Posterior vena cava (tissue), 2 donors: Measurements from ENCODE around the gene SFI1. TPM values are rescaled to one million over a fixed set of nuclear protein-coding genes. Genes with fewer than 3 reads are reported as not detected.

Experiments
- DNase-seq: peaks from one replicate; pipeline ENCODE4 v3.0.0-alpha.2; 2020; ENCODE audit warnings: low spot score
- intact Hi-C, 2 donors: fragments of 100-400 bp; cut with DNase I; formaldehyde crosslinking; loops; one replicate each; pipeline versions ENCODE4 v1.14.1 to v1.14.2; 2022 to 2023
- total RNA-seq, 2 donors: library from RNA; stranded (reverse); fragmentation: NEBNext Ultra II Directional; extraction: Animal tissue kit (Norgen Biotek cat#: 25700); gene quantifications; one replicate each; pipeline ENCODE4 v1.2.1, GENCODE V29; 2021
- donor health status: DM: yes; HTN: yes; CAD: no.
- donor health status: DM: yes; HTN: yes; CAD: no.

SFI1 gene
- total RNA-seq, 2 donors from 2014 or later, result 20.5 to 22.4 TPM

- DNase-seq, result no peak
- intact Hi-C loops, result no loop called here
Observed at GRCh38 chr22:31607696-31608095, 111.4 kb downstream of the SFI1 start.

- no peak for DNase-seq
- intact Hi-C loops, result no loop called here
Observed at GRCh38 chr22:31609716-31610115, 113.4 kb downstream of the SFI1 start.

DNA sequence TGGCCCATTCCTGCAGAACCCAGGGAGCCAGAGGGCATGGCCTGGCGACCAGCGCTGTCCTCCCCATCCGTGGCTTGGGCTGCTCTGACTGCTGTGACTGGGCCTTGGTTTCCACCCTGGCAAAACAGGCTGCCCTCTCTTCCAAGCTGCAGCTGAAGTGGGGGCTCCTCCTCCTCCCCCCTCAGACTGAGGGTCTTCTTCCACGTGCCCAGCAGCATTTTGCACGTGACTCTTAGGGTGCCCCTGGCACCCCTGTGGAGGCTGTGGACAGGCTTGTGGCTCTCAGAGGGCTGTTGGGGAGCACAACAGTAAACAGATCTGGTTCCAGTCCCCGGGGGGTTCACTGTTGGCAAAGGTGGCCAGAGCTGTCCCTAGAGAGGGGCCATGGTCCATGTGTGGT, 114.3 kb downstream of the SFI1 start:
- no peak for DNase-seq
- intact Hi-C loops, result no loop called here

DNA sequence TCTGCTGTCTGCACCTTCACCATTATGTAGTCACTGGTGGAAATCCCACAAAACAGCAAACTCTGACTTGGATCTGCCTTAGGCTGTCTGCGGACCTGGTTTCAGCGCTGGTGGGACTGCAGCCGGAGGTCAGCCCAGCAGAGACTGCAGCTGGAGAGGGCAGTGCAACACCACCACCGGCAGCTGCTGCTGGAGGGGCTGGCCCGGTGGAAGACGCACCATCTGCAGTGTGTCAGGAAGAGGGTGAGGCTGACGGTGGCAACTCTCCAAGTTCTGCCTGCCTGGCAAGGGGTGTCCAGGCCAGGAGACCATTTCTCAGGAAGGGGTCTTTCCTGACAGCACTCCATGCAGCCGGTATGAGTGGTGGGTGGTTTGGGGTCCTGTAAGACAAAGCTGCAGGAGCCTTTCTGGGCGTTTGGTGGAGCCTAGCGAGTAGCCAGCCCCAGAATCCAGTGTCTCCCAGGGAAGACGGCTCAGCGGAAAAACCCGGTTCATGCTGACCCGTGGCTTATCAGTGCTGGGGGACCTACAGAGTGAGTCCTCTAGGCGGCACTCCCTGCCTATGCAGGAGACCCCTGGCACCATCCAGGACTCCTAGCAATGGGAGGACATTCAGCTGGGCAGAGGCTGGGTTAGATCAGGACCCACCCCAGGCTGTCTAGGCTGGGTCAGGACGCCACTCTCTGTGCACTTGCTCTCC, 114.9 kb downstream of the SFI1 start:
- no peak for DNase-seq
- intact Hi-C loops, result no loop called here

- intact Hi-C loops, result no loop called here
- no peak for DNase-seq
Observed at GRCh38 chr22:31612891-31613285, 116.6 kb downstream of the SFI1 start.

DNA sequence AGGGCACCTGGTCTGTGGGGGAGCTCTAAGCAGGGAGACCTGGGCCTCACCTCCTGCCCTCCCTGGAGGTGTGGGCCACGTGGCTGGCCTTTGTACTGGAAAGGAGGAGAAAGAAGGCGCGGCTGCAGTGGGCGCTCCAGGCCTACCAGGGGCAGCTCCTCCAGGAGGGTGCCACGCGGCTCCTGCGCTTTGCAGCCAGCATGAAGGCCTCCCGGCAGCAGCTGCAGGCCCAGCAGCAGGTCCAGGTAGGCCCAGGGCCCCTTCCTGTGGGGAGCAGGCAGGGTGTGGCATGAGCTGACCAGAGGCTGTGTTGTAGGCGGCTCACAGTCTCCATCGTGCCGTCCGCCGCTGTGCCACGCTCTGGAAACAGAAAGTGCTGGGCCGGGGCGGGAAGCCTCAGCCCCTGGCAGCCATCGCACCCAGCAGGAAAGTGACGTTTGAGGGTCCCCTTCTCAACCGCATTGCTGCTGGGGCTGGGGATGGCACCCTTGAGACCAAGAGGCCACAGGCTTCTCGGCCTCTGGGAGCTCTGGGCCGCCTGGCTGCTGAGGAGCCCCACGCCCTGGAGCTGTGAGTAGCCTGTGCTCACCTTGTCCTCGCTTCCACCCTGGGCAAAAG, 117.1 kb downstream of the SFI1 start:
- DNase-seq, result no peak
- intact Hi-C loops, result no loop called here

GRCh38 chr22:31613904-31614296, 117.6 kb downstream of the SFI1 start:
- intact Hi-C loops, result no loop called here
- no peak for DNase-seq

DNA sequence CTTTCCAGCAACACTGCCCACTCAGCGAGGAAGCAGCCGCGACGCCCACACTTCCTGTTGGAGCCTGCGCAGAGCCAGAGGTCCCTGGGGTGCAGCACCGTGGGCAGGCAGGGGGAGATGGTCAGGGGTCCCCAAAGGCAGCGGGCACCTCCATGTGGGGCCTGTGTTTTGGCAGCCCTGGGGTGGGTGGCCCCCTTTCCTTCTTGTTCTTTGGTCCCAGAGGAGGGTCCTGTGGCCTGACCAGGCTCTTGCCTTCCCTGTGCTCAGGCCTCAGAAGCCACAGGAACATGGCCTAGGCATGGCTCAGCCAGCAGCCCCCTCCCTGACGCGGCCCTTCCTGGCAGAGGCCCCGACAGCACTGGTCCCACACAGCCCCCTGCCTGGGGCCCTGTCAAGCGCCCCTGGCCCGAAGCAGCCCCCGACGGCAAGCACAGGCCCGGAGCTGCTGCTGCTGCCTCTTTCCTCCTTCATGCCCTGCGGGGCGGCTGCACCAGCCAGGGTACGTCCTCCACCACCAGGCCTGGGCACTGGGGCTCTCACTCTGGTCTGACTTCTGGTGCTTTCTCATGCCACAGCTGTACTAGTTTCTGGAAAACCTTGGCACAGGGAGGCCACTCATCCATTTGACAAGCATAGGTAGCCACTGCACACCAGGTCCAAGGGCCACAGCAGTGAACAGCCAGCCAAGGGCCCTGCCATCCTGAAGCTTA, 118.6 kb downstream of the SFI1 start:
- no peak for DNase-seq
- intact Hi-C loops, result no loop called here

- intact Hi-C loops, result no loop called here
Observed at GRCh38 chr22:31615491-31615860, 119.1 kb downstream of the SFI1 start.

GRCh38 chr22:31615940-31616314, 119.6 kb downstream of the SFI1 start:
- no peak for DNase-seq
- intact Hi-C loops, result no loop called here

More at GRCh38 chr22:31615491-31615860, 119.1 kb downstream of the SFI1 start:
- DNase-seq, result no peak

DNA sequence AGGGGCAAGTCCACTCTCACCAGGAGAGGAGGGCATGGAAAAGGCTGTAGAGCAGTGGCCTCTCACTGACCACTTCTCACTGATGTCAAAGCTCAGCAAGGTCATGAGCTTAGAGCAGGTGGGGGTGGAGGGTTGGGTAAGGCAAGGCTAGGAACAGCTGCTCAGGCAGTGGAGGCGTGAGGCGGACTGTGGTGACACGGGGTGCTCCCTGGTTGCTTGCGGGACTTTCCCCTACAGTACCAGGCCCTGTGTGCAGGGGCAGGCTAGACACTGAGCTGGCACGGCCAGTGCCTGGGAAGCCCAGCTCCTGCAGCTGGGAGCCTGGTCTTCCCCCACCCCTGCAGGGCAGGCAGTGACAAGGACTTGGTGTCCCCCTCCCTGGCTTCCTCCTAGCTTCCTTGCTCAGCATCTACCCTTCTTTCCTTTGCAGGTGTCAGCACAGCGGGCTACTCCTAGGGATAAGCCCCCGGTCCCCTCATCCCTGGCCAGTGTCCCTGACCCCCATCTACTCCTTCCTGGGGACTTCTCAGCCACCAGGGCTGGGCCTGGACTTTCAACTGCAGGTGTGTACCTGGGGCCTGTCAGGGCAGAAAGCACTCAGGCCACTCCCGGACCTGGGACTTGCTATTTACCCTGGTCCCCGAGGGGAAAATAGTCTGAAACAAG, 120.1 kb downstream of the SFI1 start:
- DNase-seq, result no peak
- intact Hi-C loops, result no loop called here

GRCh38 chr22:31618057-31618456, 121.7 kb downstream of the SFI1 start:
- intact Hi-C loops, result no loop called here
- DNase-seq, result no peak

DNA sequence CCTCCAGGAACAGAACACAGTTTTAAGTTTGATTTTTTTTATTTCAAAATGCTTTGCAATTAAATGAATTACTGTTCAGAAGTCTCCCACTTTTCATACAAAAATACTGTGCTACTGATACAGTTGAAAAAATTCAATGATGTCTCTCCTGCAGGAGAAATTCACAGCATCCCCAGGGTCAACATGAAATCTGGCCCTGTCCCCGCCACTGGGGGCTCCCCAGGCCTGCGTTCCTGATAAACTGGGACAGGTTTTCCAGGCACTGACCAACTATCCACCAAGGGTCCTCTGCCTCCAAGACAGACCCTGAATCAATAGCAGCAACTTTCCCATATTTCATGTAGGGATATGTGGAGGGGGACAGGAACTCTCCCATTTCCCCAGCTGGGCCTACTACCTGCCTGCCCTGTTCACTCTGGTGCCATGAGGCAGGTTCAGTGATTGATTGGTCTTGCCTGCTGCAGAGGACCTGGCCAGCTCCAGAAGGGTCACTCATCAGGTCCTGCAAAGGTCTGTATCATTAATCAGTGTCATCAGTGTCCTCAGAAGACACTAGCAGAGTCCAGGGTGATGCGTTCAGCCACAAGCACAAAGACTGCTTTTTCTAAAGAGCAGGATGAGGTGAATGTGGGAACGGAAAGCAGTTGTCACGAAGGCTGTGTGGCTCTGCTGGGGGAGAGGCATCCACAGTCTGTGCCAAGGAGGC, 122.3 kb downstream of the SFI1 start:
- intact Hi-C loops, result no loop called here

GRCh38 chr22:31619611-31620300, 123.4 kb downstream of the SFI1 start:
- intact Hi-C loops, result no loop called here
- no peak for DNase-seq

More for the DNA sequence above, 122.3 kb downstream of the SFI1 start:
- DNase-seq, result no peak

DNA sequence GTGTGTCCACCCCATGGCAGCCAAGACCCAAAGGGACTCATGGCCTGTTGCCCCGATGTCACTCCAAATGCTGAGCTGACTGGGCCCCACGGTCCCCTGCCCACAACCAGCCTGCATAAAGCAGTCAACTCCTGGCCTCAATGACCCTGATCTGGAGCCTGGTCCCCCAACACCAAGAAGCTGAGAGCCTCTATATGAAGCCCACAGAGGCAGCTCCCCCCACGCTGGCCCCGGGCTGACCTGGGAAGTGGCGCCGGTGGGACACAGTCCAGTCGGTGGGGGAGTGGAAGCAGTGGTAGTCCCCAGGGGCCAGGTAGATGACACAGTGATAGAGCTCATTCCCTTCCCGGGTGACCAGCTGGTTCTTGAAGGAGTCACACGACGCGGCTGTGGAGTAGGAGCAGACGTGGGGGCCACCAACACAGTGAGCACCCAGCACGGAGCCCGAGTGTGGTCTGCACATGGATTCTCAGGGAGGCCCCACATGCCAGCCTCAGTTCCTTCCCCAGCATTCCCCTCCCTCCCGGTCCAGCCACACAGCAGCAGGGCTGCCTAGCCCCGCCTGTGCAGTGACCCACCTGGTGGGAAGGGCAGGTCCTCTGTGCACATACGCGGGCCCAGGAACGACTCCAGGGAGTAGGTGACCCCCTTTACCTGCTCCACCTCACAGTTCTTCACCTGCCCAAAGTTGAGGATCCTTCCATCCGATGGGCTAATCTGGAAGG, 124.6 kb downstream of the SFI1 start:
- no peak for DNase-seq
- intact Hi-C loops, result no loop called here

- intact Hi-C loops, result no loop called here
Observed at GRCh38 chr22:31621507-31622124, 125.3 kb downstream of the SFI1 start.

DNA sequence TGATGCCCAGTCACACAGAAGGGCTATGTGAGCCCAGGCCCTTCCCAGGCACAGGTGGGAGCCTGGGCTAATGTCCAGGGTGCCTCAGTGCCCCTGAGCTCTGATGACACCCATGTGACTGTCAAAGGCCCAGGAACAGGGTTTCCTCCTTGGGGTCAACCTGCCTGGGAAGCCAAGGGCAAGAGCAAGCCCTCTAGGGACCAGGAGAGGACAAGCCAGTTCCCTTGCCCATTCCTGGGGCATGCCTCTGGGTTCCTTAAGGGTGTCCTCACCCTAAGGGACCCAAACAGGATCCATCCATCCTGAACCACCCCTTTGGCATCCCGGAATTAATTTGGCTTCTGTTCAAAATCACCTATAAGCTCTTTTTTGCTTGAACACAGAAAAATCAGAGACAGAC, 126.6 kb downstream of the SFI1 start:
- intact Hi-C loops, result no loop called here
- DNase-seq, result no peak

More at GRCh38 chr22:31621507-31622124, 125.3 kb downstream of the SFI1 start:
- DNase-seq, result no peak
